HG02981 (cell line): ENCODE data around the gene LRMDA.

Experiments
- ATAC-seq: cut with Tn5 transposase; IDR thresholded peaks from one replicate; pipeline ENCODE4 v1.9.1; 2021; ENCODE audit warnings: mild to moderate bottlenecking, moderate library complexity; ENCODE audit not compliant: unreplicated experiment

LRMDA gene

GRCh38 chr10:76086761-76087639 lies 655.6 kb downstream of the LRMDA start:
- ATAC-seq, result no peak

GRCh38 chr10:76088008-76088407 lies 656.6 kb downstream of the LRMDA start:
- ATAC-seq, result no peak

- ATAC-seq, result no peak
These were observed 657.6 kb downstream of the LRMDA start for GRCh38 chr10:76088980-76089379.

- no peak for ATAC-seq
These were observed 658.2 kb downstream of the LRMDA start for GRCh38 chr10:76089556-76090180.

GRCh38 chr10:76091926-76092325 lies 660.5 kb downstream of the LRMDA start:
- ATAC-seq, result no peak

- ATAC-seq, result no peak
These were observed 675.2 kb downstream of the LRMDA start for GRCh38 chr10:76106611-76107010.

GRCh38 chr10:76108563-76109359 lies 677.3 kb downstream of the LRMDA start:
- no peak for ATAC-seq

- ATAC-seq, result no peak
These were observed 680.0 kb downstream of the LRMDA start for GRCh38 chr10:76111404-76111803.

GRCh38 chr10:76111986-76112825 lies 680.8 kb downstream of the LRMDA start:
- ATAC-seq, result no peak

GRCh38 chr10:76112826-76113150 lies 681.4 kb downstream of the LRMDA start:
- ATAC-seq, result no peak

- ATAC-seq, result no peak
These were observed 682.5 kb downstream of the LRMDA start for GRCh38 chr10:76113952-76114351.

GRCh38 chr10:76114581-76115001 lies 683.2 kb downstream of the LRMDA start:
- no peak for ATAC-seq

- ATAC-seq, result no peak
These were observed 683.7 kb downstream of the LRMDA start for GRCh38 chr10:76115131-76115470.

- ATAC-seq, result no peak
These were observed 684.2 kb downstream of the LRMDA start for GRCh38 chr10:76115471-76116155.

GRCh38 chr10:76116523-76116922 lies 685.1 kb downstream of the LRMDA start:
- no peak for ATAC-seq

GRCh38 chr10:76117949-76118348 lies 686.5 kb downstream of the LRMDA start:
- ATAC-seq, result no peak

GRCh38 chr10:76119036-76119435 lies 687.6 kb downstream of the LRMDA start:
- ATAC-seq, result no peak

GRCh38 chr10:76119515-76119914 lies 688.1 kb downstream of the LRMDA start:
- ATAC-seq, result no peak

- ATAC-seq, result no peak
These were observed 690.6 kb downstream of the LRMDA start for GRCh38 chr10:76122056-76122455.

GRCh38 chr10:76124280-76124679 lies 692.9 kb downstream of the LRMDA start:
- ATAC-seq, result no peak
